Measurements from ENCODE around the gene FAM170B. TPM values are rescaled to one million over a fixed set of nuclear protein-coding genes. Genes with fewer than 3 reads are reported as not detected.

The FAM170B gene
- total and polyA plus RNA-seq, 3 donors from 2014 or later, result 1.2 to 11.7 (median 10.5) TPM

GRCh38 chr10:49116509-49117375 lies 17.1 kb downstream of the FAM170B start:
- intact Hi-C loops (cut with DNase I; ENCODE audit: low total_unique reads), result no loop called here
- Histone ChIP-seq H3K4me1 (peaks cover 25% of the 10 kb centered on the region), H3K27me3 (no peaks in the 10 kb centered on the region), H3K9me3 (no peaks in the 10 kb centered on the region), H3K27ac (no peak overlapping the region), H3K36me3 (ENCODE audit: low read depth, missing control alignments) (no peaks in the 10 kb centered on the region), H3K4me3 (no peak overlapping the region)
- TF ChIP-seq, protein P1, sequence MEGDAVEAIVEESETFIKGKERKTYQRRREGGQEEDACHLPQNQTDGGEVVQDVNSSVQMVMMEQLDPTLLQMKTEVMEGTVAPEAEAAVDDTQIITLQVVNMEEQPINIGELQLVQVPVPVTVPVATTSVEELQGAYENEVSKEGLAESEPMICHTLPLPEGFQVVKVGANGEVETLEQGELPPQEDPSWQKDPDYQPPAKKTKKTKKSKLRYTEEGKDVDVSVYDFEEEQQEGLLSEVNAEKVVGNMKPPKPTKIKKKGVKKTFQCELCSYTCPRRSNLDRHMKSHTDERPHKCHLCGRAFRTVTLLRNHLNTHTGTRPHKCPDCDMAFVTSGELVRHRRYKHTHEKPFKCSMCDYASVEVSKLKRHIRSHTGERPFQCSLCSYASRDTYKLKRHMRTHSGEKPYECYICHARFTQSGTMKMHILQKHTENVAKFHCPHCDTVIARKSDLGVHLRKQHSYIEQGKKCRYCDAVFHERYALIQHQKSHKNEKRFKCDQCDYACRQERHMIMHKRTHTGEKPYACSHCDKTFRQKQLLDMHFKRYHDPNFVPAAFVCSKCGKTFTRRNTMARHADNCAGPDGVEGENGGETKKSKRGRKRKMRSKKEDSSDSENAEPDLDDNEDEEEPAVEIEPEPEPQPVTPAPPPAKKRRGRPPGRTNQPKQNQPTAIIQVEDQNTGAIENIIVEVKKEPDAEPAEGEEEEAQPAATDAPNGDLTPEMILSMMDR (IDR thresholded peaks at IDR 0.05), result no peak
- no peak for TF ChIP-seq POLR2A (IDR thresholded peaks at IDR 0.05)
- 65% methylated on average over 4 to 5 of the region's 5 CpGs for WGBS, 2 donors
- DNase-seq, result no peak

- WGBS, 2 donors, result 55 to 74% methylated on average over 12 to 14 of the region's 14 CpGs
- no peaks in the 10 kb centered on the region for H3K36me3 ChIP-seq (ENCODE audit: low read depth, missing control alignments)
- TF ChIP-seq, protein P1 (IDR thresholded peaks at IDR 0.05), result no peak
- no peak for TF ChIP-seq POLR2A (IDR thresholded peaks at IDR 0.05)
- no peaks in the 10 kb centered on the region for H3K27me3 ChIP-seq
- H3K4me3 ChIP-seq, result peak overlapping the region; percentile 23 to 66
- peaks cover 29% of the 10 kb centered on the region for H3K4me1 ChIP-seq
- intact Hi-C loops (cut with DNase I; ENCODE audit: low total_unique reads), result no loop called here
- no peaks in the 10 kb centered on the region for H3K9me3 ChIP-seq
- no peak overlapping the region for H3K27ac ChIP-seq
- no peak for DNase-seq
Observed at GRCh38 chr10:49115796-49116508, 17.9 kb downstream of the FAM170B start.

DNA sequence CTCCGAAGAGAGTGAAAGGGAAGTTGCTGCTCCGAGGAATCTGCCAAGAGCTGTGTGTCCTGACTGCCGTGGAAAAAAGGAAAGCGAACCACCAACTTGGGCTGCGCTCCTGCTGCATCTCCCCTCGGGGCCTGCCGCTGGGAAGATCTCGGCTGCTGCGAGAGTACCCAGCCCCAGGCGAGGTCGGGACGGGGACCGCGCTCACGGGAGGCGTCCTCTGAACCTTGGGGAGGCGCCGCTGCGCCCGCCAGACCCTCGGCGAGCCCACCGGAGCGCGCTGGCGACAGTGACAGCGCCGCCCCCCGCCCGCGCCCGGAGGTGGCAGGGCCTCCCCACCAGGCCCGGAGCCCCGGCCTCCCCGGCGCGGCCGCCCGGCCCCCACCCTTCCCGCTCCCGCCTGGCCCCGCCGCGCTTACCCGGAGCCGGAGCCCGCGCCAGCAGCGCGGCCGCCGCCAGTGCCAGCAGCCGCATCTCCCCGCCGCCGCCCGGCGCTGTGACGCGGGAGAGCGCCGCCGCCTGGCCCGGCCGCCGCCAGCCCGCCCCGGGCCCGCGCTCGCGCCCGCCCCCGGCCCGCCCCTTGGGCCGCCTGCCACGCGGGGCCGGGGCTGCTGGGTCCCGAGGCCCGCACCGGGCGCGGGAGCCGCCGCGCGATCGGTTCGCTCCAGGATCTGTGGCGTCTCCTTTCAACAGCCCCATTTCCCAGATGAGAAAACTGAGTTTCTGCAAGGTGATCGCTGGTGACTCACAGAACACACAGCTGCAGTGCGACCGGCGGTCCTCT lies 18.6 kb downstream of the FAM170B start, which contains the start of gene VSTM4:
Gene VSTM4, minus strand, starts transcription at position 508 of the 781 bp plus-strand sequence. Its CDS starts 37 bp downstream, at position 471.
- no peaks in the 10 kb centered on the region for H3K27me3 ChIP-seq
- no peaks in the 10 kb centered on the region for H3K9me3 ChIP-seq
- peak within 1 kb of the TSS in 1 of 2 donors; percentile 88 for H3K27ac ChIP-seq
- WGBS, 2 donors, result 2 to 4% methylated on average over 4 to 39 of the region's 95 CpGs
- H3K36me3 ChIP-seq (ENCODE audit: low read depth, missing control alignments), result no peaks in the 10 kb centered on the region
- intact Hi-C loops (cut with DNase I; ENCODE audit: low total_unique reads), result no loop called here
- TF ChIP-seq, protein P1 (IDR thresholded peaks at IDR 0.05), result no peak
- TF ChIP-seq POLR2A (IDR thresholded peaks at IDR 0.05), result no peak
- no peak for DNase-seq
- peaks cover 29% of the 10 kb centered on the region for H3K4me1 ChIP-seq
- H3K4me3 ChIP-seq, result peak within 1 kb of the TSS; percentile 66 to 71

- peak; percentile 53 for DNase-seq
- Histone ChIP-seq H3K36me3 (ENCODE audit: low read depth, missing control alignments) (no peaks in the 10 kb centered on the region), H3K9me3 (no peaks in the 10 kb centered on the region), H3K27ac (peak overlapping the region in 1 of 2 donors; percentile 88), H3K4me3 (peak overlapping the region; percentile 66 to 71), H3K27me3 (no peaks in the 10 kb centered on the region), H3K4me1 (peaks cover 31% of the 10 kb centered on the region)
- intact Hi-C loops (cut with DNase I; ENCODE audit: low total_unique reads), result no loop called here
- TF ChIP-seq, protein P1 (IDR thresholded peaks at IDR 0.05), result no peak
- no peak for TF ChIP-seq POLR2A (IDR thresholded peaks at IDR 0.05)
- 5 to 6% methylated on average over 9 of the region's 9 CpGs for WGBS, 2 donors
Observed at GRCh38 chr10:49114718-49115014, 19.2 kb downstream of the FAM170B start.

All from testis (tissue), 3 donors.